Measurements from ENCODE around the gene ETV6.

GRCh38 chr12:11837216-11837934, 187.9 kb downstream of the ETV6 start:
- no peak for TF ChIP-seq CTCF (IDR thresholded peaks at IDR 0.05)
- TF ChIP-seq POLR2A (IDR thresholded peaks at IDR 0.05), result no peak

All from upper lobe of left lung (tissue), 4 donors.